ENCODE results near the gene TBC1D5.

Gene TBC1D5

DNA sequence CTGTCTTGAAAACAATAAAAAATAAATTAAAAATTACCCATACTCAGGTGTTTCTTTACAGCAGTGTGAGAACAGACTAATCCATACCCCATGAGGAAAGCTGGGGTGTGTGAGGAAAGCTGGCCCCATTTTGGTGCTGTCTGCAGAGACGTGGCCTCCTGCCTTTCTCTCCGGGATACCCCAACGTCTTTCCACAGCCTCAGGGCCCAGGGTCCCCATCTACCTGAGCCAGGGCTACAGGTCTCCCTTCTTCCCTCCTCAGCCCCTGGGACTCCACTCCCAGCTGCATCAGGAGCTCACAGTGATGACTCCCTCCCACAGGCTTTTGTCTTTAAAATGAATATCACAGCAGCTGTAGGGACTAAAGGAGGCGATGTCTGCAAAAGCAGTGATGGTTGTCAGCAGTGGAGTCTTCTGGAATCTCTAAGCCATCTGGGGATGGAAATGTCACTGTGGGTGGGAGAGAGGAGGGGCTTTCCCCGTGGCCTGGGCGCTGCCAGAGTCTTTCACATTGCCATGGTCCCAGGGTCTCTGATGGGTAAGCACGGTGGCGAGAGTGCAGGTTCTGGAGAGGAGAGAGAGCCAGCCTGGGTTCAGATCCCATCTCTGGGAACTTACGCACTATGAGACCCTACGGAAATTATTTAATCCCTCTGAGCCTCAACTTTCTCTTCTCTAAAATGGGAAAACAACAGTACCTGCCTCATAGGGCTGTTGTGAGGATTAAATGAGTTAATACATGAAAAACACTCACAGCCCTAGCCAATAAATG, 598.4 kb downstream of the TBC1D5 start:
- peaks cover 3% of the 10 kb centered on the region for H3K4me1 Mint-ChIP-seq
- peaks cover 3% of the 10 kb centered on the region for H3K27me3 Mint-ChIP-seq
- H3K27ac Mint-ChIP-seq, result no peak overlapping the region
- peaks cover 2% of the 10 kb centered on the region for H3K9me3 Mint-ChIP-seq
- DNase-seq (ENCODE audit: low spot score in 2 of 2) (no peak), ATAC-seq (ENCODE audit: low read depth) (no peak)
- H3K36me3 Mint-ChIP-seq, result no peaks in the 10 kb centered on the region
- H3K4me3 Mint-ChIP-seq, result no peak overlapping the region

DNA sequence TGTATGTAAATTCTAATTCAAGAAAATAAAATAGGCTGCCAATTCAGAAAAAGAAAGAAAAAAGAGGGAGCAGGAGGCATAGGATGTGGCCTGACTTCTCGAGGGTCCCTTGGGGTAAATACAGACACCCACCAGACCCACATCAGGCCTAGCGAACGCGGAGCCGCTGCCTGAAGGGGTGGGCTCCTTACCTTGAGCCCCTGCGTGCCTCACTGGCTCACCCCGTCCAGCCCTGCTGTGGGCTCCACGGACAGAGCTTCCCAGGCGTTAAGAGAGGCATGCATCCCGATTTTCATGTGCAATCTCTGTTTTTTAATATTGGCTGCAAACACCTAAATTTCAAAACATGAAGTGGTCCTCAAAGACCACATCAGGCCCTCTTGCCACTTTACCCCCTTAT, 599.9 kb downstream of the TBC1D5 start:
- ATAC-seq (ENCODE audit: low read depth) (no peak), DNase-seq (ENCODE audit: low spot score in 2 of 2) (no peak)
- H3K27ac Mint-ChIP-seq, result no peak overlapping the region
- H3K4me1 Mint-ChIP-seq, result peaks cover 3% of the 10 kb centered on the region
- no peaks in the 10 kb centered on the region for H3K36me3 Mint-ChIP-seq
- H3K4me3 Mint-ChIP-seq, result no peak overlapping the region
- peaks cover 3% of the 10 kb centered on the region for H3K27me3 Mint-ChIP-seq
- no peaks in the 10 kb centered on the region for H3K9me3 Mint-ChIP-seq

DNA sequence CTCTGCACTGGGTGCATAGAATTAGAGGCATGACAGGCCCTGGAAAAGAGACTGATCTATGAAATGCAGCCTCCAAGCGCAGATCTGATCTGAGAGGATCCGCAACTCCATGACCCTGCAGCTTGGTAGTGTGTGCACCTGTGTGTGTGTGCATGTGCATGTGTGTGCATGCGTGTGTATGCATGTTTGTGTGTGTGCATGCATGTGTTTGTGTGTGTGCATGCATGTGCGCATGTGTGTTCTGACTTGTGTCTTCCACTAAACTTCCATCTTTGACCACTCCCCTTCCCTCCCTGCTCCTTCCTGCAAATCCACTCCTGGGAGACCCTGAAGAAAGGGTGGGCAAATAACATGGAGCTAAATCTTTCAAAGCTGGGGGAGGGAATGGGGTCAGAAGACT, 600.7 kb downstream of the TBC1D5 start:
- H3K27ac Mint-ChIP-seq, result no peak overlapping the region
- peaks cover 3% of the 10 kb centered on the region for H3K27me3 Mint-ChIP-seq
- DNase-seq (ENCODE audit: low spot score in 2 of 2), result no peak
- no peak for ATAC-seq (ENCODE audit: low read depth)
- peaks cover 3% of the 10 kb centered on the region for H3K4me1 Mint-ChIP-seq
- no peak overlapping the region for H3K4me3 Mint-ChIP-seq
- no peaks in the 10 kb centered on the region for H3K36me3 Mint-ChIP-seq
- H3K9me3 Mint-ChIP-seq, result no peaks in the 10 kb centered on the region

DNA sequence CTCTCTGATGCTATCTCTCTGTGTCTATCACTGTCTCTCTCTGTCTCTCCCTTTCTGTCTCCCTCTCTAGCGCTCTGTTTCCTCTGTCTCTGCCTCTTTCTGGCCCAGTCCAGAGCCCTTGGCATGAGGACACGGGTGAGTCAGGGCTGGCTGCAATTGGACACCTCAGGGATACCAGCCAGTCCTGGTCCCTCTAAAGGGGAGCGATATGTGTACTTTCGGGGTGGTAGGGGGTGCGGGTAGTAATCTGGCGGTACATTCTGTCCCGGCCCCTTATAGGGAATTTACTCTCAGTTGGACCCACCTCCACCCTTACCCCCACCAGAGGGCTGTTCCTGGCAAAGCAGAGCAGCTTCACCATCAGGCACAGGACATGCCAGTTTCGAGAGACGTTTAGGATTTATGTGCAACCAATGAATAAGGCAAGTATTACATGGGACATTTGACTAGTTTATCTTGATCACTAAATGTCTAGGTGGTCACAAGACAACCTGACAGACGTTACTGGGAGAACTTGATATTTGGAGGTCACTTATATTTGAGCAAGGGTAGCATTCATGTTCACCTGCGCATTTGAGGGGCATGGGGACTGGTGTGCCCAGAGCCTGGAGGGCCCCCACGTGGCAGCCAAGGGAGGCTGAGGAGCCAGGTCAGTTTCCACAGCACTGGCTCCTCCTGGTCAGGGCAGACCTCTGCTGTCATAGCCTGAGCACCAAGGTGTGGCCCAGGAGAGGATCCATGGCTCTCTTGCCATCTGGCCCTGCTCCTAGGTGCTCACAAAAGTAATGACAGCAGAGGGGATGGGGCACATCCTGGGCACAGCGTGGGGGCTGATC, 601.5 kb downstream of the TBC1D5 start:
- Mint-ChIP-seq H3K27me3 (peaks cover 3% of the 10 kb centered on the region), H3K27ac (no peak overlapping the region), H3K36me3 (no peaks in the 10 kb centered on the region), H3K9me3 (no peaks in the 10 kb centered on the region), H3K4me3 (no peak overlapping the region), H3K4me1 (peaks cover 3% of the 10 kb centered on the region)
- DNase-seq (ENCODE audit: low spot score in 2 of 2) (no peak), ATAC-seq (ENCODE audit: low read depth) (no peak)

DNA sequence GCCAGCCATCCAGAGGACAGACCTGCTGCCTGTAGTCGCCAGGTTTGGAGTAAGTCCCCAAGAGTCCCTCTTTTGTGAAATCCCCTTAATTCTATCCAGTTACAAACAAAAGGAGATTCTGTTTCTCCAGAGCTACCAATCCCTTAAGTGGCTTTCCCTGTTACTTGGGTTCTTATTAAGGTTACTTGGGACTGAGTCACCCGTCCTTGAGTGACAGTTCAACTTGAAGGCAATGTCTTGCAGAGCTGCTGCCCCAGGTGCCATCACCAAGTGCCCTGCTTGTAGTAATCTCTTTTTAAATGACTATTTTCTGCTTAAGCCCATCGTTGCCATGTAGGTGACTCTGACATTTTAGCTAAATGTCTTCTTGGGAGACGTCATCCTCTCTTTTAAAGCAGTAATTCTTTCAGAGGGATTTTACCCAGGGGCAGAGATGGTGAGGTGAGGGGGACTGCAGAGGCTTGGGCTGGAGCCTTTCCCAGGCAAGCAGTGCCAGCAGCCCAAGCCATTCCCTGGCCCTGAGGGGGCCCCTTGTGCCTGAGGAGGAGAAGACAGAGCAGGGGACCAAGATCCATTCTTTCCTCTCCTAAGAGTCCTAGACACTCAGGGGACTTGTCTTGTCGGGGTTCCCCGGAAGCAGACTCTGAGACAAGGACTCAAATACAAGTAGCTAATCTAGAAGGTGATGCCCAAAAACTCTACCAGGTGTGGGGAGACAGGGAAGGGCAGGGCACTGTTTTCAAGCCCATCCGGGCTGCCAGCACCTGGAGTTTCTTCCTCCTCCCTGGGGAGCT, 604.0 kb downstream of the TBC1D5 start:
- no peaks in the 10 kb centered on the region for H3K36me3 Mint-ChIP-seq
- no peak for DNase-seq (ENCODE audit: low spot score in 2 of 2)

DNA sequence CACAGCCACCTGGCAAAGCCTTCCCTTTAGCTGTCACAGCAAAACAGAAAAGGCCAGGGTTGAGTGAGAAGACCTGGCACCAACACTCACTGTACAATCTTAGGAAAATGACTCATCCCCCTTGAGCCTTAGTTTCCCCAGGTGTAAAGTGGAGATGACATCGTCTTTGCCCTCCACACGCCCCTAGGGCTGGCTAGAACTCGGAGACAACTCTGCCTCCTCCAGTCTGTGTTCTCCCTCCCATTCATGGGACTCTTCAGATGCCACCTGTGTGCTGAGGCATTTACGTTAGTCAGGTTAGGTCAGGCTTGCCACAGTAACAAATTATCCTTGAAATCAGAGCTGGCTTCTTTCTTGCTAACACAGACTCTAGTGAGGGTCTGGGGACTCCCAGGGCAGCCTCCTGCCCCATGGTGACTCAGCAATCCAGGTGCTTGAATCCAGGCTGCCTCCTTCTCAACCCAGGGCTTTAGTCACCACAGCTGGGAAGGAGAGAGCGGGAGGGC, 605.1 kb downstream of the TBC1D5 start:
- no peaks in the 10 kb centered on the region for H3K9me3 Mint-ChIP-seq
- peaks cover 3% of the 10 kb centered on the region for H3K27me3 Mint-ChIP-seq
- ATAC-seq (ENCODE audit: low read depth) (no peak), DNase-seq (ENCODE audit: low spot score in 2 of 2) (no peak)
- peaks cover 3% of the 10 kb centered on the region for H3K4me1 Mint-ChIP-seq
- H3K36me3 Mint-ChIP-seq, result no peaks in the 10 kb centered on the region
- H3K27ac Mint-ChIP-seq, result no peak overlapping the region
- H3K4me3 Mint-ChIP-seq, result no peak overlapping the region

More for the DNA sequence above, 604.0 kb downstream of the TBC1D5 start:
- peaks cover 3% of the 10 kb centered on the region for H3K27me3 Mint-ChIP-seq
- H3K4me1 Mint-ChIP-seq, result peaks cover 3% of the 10 kb centered on the region
- H3K27ac Mint-ChIP-seq, result no peak overlapping the region
- no peaks in the 10 kb centered on the region for H3K9me3 Mint-ChIP-seq
- no peak overlapping the region for H3K4me3 Mint-ChIP-seq
- no peak for ATAC-seq (ENCODE audit: low read depth)

DNA sequence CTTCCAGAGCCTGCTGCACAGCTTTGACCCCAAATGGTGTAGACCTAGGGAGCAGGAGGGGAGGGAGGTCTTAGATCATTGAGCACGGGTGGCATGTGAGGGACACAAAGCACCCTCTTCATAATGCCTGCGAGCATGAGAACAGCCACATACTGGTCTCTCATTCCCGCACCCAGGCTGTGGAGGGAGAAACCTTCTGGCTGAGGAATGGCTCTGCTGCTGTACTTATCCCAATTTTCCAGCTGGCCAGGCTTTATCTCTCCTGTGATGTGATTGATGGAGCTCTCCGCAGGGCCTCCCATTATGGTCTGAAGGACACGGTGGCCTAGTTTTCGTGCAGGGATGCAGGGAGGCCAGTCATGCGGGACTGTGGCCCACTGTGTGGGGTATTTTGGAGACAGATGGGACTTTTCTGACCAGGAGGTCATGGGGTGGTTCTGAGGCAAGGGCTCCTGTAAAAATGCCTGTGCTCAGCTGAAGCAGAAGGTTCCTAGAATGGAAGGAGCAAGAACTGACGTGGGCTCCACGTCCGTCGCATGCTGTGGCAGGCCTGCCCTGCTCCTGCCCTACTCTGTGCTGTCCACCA, 606.2 kb downstream of the TBC1D5 start:
- no peak overlapping the region for H3K27ac Mint-ChIP-seq
- H3K9me3 Mint-ChIP-seq, result no peaks in the 10 kb centered on the region
- no peaks in the 10 kb centered on the region for H3K36me3 Mint-ChIP-seq
- ATAC-seq (ENCODE audit: low read depth) (no peak), DNase-seq (ENCODE audit: low spot score in 2 of 2) (no peak)
- peaks cover 3% of the 10 kb centered on the region for H3K27me3 Mint-ChIP-seq
- no peak overlapping the region for H3K4me3 Mint-ChIP-seq
- H3K4me1 Mint-ChIP-seq, result peaks cover 3% of the 10 kb centered on the region

DNA sequence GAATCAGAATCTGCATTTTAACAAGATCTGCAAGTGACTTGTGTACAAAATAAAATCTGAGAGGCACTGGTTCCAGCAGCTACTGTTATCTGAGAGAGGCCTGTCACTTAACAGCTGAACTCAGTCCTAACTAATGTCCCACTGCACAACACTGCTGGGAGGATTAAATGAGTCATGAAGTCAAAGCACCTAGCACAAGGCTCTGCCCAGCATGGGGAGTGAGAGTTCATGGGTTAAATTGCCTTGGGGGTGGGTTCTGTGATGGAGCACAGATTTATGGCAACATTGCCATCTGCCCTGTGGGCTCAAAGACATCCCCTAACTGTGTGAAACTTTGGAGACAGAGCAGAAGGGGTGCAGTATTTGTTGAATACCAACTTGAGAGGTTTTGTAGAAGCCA, 606.7 kb downstream of the TBC1D5 start:
- peaks cover 3% of the 10 kb centered on the region for H3K4me1 Mint-ChIP-seq
- no peak overlapping the region for H3K27ac Mint-ChIP-seq
- no peaks in the 10 kb centered on the region for H3K36me3 Mint-ChIP-seq
- DNase-seq (ENCODE audit: low spot score in 2 of 2) (no peak), ATAC-seq (ENCODE audit: low read depth) (no peak)
- H3K27me3 Mint-ChIP-seq, result peaks cover 3% of the 10 kb centered on the region
- no peaks in the 10 kb centered on the region for H3K9me3 Mint-ChIP-seq
- H3K4me3 Mint-ChIP-seq, result no peak overlapping the region

DNA sequence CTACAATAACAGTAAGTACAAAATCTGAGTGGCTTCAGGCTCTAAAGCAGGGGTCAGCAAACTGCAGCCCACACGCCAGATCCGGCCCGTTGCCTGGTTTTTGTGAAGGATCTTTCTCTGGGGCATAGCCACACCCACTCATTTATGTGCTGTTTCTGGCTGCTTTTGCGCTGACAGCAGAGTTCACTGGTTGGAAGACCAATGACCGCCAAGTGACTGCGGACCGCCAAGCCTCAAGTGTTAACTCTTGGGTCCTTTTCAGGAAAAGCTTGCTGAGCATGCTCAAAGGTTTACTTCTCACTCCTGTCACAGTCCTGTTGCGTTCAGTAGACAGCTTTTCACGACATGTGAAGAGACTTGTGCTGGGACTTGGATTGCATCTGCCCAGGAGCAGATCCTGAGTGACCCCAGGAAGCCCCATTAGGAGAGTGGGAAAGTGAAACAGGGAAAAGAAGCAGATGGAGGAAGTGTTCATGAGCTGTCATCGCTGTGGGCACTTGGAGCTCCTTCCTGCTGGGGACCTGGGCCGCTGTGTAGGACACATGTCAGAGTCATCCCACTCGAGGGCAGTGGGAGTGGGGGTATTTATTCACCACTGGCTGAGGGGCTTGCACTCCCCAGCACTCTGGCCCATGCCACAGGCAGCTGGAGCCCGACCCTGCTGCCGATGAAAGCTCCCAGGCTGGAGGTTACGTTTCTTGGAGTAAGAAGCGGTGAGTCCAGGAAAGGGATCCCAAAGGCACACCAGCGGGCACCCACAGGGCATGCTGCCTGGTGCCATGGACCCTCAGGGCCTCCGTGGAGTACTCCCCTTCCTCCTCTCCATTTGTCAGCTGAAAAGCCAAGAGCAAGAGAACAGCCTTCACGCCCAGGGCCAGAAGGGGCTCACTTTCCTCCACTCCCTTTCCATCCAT, 608.5 kb downstream of the TBC1D5 start:
- no peaks in the 10 kb centered on the region for H3K36me3 Mint-ChIP-seq
- no peaks in the 10 kb centered on the region for H3K4me1 Mint-ChIP-seq
- no peaks in the 10 kb centered on the region for H3K9me3 Mint-ChIP-seq
- H3K27me3 Mint-ChIP-seq, result peaks cover 2% of the 10 kb centered on the region
- H3K4me3 Mint-ChIP-seq, result no peak overlapping the region
- no peak overlapping the region for H3K27ac Mint-ChIP-seq
- ATAC-seq (ENCODE audit: low read depth) (no peak), DNase-seq (ENCODE audit: low spot score in 2 of 2) (no peak)

DNA sequence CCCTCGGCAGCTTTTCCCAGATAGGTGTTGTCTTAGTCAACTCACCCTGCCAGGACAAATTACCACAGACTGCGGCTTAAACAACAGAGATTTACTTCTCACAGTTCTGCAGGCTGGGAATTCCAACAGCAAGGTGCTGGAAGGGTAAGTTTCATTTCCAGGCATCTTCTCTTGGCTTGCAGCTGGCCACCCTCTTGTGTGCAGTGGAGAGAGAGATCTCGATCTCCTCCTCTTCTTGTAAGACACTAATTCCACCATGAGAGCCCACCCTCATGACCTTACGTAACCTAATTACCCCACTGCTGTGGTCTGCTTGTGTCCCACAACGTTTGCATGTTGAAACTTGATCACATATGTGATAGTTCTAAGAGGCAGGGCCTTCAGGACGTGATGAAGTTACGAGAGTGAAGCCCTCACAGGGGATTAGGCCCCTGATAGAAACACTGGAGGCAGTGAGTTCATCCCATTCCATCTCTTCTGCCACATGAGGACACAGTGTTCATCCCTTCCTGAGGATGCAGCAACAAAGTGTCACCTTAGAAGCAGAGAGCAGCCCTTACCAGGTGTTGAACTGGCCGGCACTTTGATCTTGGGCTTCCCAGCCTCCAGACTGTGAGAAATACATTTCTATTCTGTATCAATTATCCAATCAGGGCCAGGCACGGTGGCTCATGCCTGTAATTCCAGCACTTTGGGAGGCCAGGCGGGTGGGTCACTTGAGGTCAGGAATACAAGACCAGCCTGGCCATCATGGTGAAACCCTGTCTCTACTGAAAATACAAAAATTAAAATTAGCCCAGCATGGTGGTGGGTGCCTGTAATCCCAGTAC, 609.9 kb downstream of the TBC1D5 start:
- H3K27me3 Mint-ChIP-seq, result peaks cover 2% of the 10 kb centered on the region
- no peak overlapping the region for H3K4me3 Mint-ChIP-seq
- ATAC-seq (ENCODE audit: low read depth) (no peak), DNase-seq (ENCODE audit: low spot score in 2 of 2) (no peak)
- H3K4me1 Mint-ChIP-seq, result no peaks in the 10 kb centered on the region
- no peaks in the 10 kb centered on the region for H3K36me3 Mint-ChIP-seq
- peaks cover 6% of the 10 kb centered on the region for H3K9me3 Mint-ChIP-seq
- no peak overlapping the region for H3K27ac Mint-ChIP-seq

DNA sequence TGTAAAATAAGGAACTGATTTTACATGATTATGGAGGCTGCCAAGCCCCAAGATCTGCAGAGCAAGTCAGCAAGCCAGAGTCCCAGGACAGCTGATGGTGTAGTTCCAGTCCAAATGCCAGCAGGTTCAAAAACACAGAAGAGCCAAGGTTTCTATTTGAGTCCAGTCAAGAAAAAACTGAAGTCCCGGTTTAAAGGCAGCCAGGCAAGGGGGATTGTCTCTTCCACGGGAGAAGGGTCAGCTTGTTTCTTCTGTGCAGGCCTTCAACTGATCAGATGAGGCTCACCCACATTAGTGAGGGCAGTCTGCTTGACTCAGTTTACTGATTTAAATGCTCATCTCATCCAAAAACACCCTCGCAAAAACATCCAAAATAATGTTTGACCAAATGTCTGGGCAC, 611.5 kb downstream of the TBC1D5 start:
- Mint-ChIP-seq H3K27ac (no peak overlapping the region), H3K4me3 (no peak overlapping the region), H3K9me3 (peaks cover 6% of the 10 kb centered on the region), H3K36me3 (no peaks in the 10 kb centered on the region), H3K4me1 (no peaks in the 10 kb centered on the region), H3K27me3 (peaks cover 2% of the 10 kb centered on the region)
- DNase-seq (ENCODE audit: low spot score in 2 of 2) (no peak), ATAC-seq (ENCODE audit: low read depth) (no peak)

DNA sequence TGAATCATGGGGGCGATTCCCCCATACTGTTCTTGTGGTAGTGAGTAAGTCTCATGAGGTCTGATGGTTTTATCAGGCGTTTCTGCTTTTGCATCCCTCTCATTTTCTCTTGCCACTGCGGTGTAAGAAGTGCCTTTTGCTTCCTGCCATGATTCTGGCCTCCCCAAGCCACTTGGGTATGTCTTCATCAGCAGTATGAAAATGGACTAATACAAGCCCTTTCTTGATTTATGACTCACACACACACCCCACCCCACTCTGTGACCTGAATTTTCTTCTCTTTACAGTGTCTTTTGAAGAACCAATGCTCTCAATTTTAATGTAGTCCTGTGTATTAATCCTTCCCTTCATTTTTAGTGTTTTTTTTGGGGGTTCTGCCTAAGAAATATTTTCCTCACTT, 612.9 kb downstream of the TBC1D5 start:
- Mint-ChIP-seq H3K36me3 (no peaks in the 10 kb centered on the region), H3K27ac (no peak overlapping the region), H3K9me3 (peaks cover 6% of the 10 kb centered on the region), H3K27me3 (peaks cover 2% of the 10 kb centered on the region), H3K4me1 (no peaks in the 10 kb centered on the region), H3K4me3 (no peak overlapping the region)
- DNase-seq (ENCODE audit: low spot score in 2 of 2), result no peak
- ATAC-seq (ENCODE audit: low read depth), result no peak
